ENCODE data around the gene ABLIM2. TPM values are rescaled to one million over a fixed set of nuclear protein-coding genes. Genes with fewer than 3 reads are reported as not detected.

Gene ABLIM2
- total and polyA plus RNA-seq, 2 of the 13 experiments (the other 11 are each of a cell fraction or from before 2014, with no cell fraction given), result 0.20 to 0.37 TPM

- TF ChIP-seq THAP9 (CRISPR knock-in tag; IDR thresholded peaks at IDR 0.05; ENCODE audit: borderline replicate concordance) (no peak; the same call in 1 of the 2 replicates), KIAA2018 (CRISPR knock-in tag; IDR thresholded peaks at IDR 0.05; ENCODE audit: borderline replicate concordance) (no peak), KDM3A (CRISPR knock-in tag; IDR thresholded peaks at IDR 0.05; ENCODE audit: low read depth) (0 out of 2 replicates have a peak, but pooled peaks have one; percentile 44), ZNF407 (CRISPR knock-in tag; IDR thresholded peaks at IDR 0.05; ENCODE audit: not compliant biosample characterization) (peak; percentile 19), POLR2G (IDR thresholded peaks at IDR 0.05; ENCODE audit: low read depth, low read length) (peak; percentile 77), ZNF724P (CRISPR knock-in tag; IDR thresholded peaks at IDR 0.05; ENCODE audit: borderline replicate concordance) (0 out of 2 replicates have a peak, but pooled peaks have one; percentile 33), ZNF460 (CRISPR knock-in tag; IDR thresholded peaks at IDR 0.05; ENCODE audit: borderline replicate concordance) (no peak)
These were observed at the start of gene ABLIM2 (continued) for GRCh38 chr4:8158710-8159536.

Measured in HepG2 (cell line).